ENCODE data around the gene CFAP299. TPM values are rescaled to one million over a fixed set of nuclear protein-coding genes. Genes with fewer than 3 reads are reported as not detected.

Gene CFAP299
- total and polyA plus RNA-seq, 2 donors (not counting 1 experiment from before 2014, with no cell fraction given) = not detected

- Mint-ChIP-seq H3K4me1 (no peaks in the 10 kb centered on the region), H3K27me3 (no peaks in the 10 kb centered on the region), H3K4me3 (no peak overlapping the region), H3K9me3 (ENCODE audit: insufficient read depth) (no peaks in the 10 kb centered on the region), H3K27ac (no peak overlapping the region)
- Histone ChIP-seq H4K20me1 (ENCODE audit: control insufficient read depth, insufficient read depth, low read length, poor library complexity, severe bottlenecking) (no peaks in the 10 kb centered on the region), H3K4me3 (ENCODE audit: control extremely low read depth in 1 of 5, extremely low read depth in 1 of 5, insufficient read depth in 1 of 5, low read depth in 2 of 5, low read length in 4 of 5) (no peak overlapping the region), H3K4me2 (replicated peaks; ENCODE audit: low read depth, low read length, poor library complexity, severe bottlenecking) (no peak overlapping the region), H3K27ac (ENCODE audit: low read length in 2 of 2) (no peak overlapping the region), H3K4me1 (ENCODE audit: control insufficient read depth in 2 of 2, insufficient read depth in 2 of 2, low read length in 2 of 2) (no peaks in the 10 kb centered on the region), H3K27me3 (replicated peaks in 1 of 4; ENCODE audit: control extremely low read depth in 1 of 4, control insufficient read depth in 3 of 4, insufficient read depth in 4 of 4, low read length in 3 of 4) (no peaks in the 10 kb centered on the region), H3K9ac (ENCODE audit: low read length) (no peak overlapping the region), H3K9me3 (ENCODE audit: control extremely low read depth in 1 of 3, control insufficient read depth in 2 of 3, insufficient read depth in 1 of 3, low read length in 2 of 3) (no peaks in the 10 kb centered on the region), H3K79me2 (ENCODE audit: control insufficient read depth, insufficient read depth, low read length) (no peaks in the 10 kb centered on the region), H2AFZ (ENCODE audit: insufficient read depth, low read depth, low read length, poor library complexity, severe bottlenecking) (no peak overlapping the region), H3K36me3 (replicated peaks in 1 of 2; ENCODE audit: control extremely low read depth in 1 of 2, control insufficient read depth in 1 of 2, extremely low read depth in 1 of 2, insufficient read depth in 2 of 2, low read length in 1 of 2) (no peaks in the 10 kb centered on the region)
- no peak for TF ChIP-seq EZH2 (IDR thresholded peaks at IDR 0.05; ENCODE audit: borderline replicate concordance, insufficient read depth, low read depth, low read length, poor library complexity, severe bottlenecking)
- TF ChIP-seq, protein P1, sequence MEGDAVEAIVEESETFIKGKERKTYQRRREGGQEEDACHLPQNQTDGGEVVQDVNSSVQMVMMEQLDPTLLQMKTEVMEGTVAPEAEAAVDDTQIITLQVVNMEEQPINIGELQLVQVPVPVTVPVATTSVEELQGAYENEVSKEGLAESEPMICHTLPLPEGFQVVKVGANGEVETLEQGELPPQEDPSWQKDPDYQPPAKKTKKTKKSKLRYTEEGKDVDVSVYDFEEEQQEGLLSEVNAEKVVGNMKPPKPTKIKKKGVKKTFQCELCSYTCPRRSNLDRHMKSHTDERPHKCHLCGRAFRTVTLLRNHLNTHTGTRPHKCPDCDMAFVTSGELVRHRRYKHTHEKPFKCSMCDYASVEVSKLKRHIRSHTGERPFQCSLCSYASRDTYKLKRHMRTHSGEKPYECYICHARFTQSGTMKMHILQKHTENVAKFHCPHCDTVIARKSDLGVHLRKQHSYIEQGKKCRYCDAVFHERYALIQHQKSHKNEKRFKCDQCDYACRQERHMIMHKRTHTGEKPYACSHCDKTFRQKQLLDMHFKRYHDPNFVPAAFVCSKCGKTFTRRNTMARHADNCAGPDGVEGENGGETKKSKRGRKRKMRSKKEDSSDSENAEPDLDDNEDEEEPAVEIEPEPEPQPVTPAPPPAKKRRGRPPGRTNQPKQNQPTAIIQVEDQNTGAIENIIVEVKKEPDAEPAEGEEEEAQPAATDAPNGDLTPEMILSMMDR (IDR thresholded peaks at IDR 0.05) = no peak
- DNase-seq (no peak), ATAC-seq (ENCODE audit: low read depth) (no peak)
- WGBS (ENCODE audit: insufficient coverage) = 100% methylated on average over 1 of the region's 3 CpGs
- ChIA-PET POLR2A (no interaction called here), CTCF (no interaction called here)
- intact Hi-C loops (cut with micrococcal nuclease) = no loop called here
These were observed 358.6 kb downstream of the CFAP299 start for GRCh38 chr4:80694171-80694570.

DNA sequence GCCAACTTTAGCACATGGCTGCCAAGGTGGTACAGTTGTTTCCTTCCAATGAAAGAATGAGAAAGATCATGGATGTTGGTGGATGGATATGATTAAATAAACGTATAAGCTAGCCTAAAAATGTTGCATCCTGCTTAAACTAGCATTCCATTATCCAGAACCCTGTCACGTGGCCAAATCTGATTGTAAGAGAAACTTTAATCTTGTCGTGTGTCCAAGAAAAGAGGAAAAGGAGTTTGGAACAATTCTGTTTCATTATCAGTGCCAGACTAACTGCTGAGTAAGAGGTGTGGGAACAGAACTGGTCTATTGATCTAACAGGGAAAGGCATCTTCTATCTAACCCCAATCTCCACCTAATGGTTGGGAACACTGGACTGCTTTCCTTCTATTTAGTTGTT lies 369.8 kb downstream of the CFAP299 start:
- Histone ChIP-seq H3K27me3 (replicated peaks in 1 of 4; ENCODE audit: control extremely low read depth in 1 of 4, control insufficient read depth in 3 of 4, insufficient read depth in 4 of 4, low read length in 3 of 4) (no peaks in the 10 kb centered on the region), H3K9me3 (ENCODE audit: control extremely low read depth in 1 of 3, control insufficient read depth in 2 of 3, insufficient read depth in 1 of 3, low read length in 2 of 3) (no peaks in the 10 kb centered on the region), H4K20me1 (ENCODE audit: control insufficient read depth, insufficient read depth, low read length, poor library complexity, severe bottlenecking) (no peaks in the 10 kb centered on the region), H3K79me2 (ENCODE audit: control insufficient read depth, insufficient read depth, low read length) (no peaks in the 10 kb centered on the region), H2AFZ (ENCODE audit: insufficient read depth, low read depth, low read length, poor library complexity, severe bottlenecking) (no peak overlapping the region), H3K9ac (ENCODE audit: low read length) (no peak overlapping the region), H3K4me1 (ENCODE audit: control insufficient read depth in 2 of 2, insufficient read depth in 2 of 2, low read length in 2 of 2) (no peaks in the 10 kb centered on the region), H3K36me3 (replicated peaks in 1 of 2; ENCODE audit: control extremely low read depth in 1 of 2, control insufficient read depth in 1 of 2, extremely low read depth in 1 of 2, insufficient read depth in 2 of 2, low read length in 1 of 2) (no peaks in the 10 kb centered on the region), H3K4me2 (replicated peaks; ENCODE audit: low read depth, low read length, poor library complexity, severe bottlenecking) (no peak overlapping the region), H3K4me3 (ENCODE audit: control extremely low read depth in 1 of 5, extremely low read depth in 1 of 5, insufficient read depth in 1 of 5, low read depth in 2 of 5, low read length in 4 of 5) (no peak overlapping the region), H3K27ac (ENCODE audit: low read length in 2 of 2) (no peak overlapping the region)
- no peak overlapping the region for H3K27ac Mint-ChIP-seq
- TF ChIP-seq, protein P1 (IDR thresholded peaks at IDR 0.05) = no peak
- POLR2A ChIA-PET = no interaction called here
- H3K27me3 Mint-ChIP-seq = peaks cover 3% of the 10 kb centered on the region
- no peak for DNase-seq
- no peaks in the 10 kb centered on the region for H3K9me3 Mint-ChIP-seq (ENCODE audit: insufficient read depth)
- no peaks in the 10 kb centered on the region for H3K4me1 Mint-ChIP-seq
- no CpG with 5 or more reads among the region's 3 CpGs for WGBS (ENCODE audit: insufficient coverage)
- intact Hi-C loops (cut with micrococcal nuclease) = no loop called here
- no peak overlapping the region for H3K4me3 Mint-ChIP-seq
- CTCF ChIA-PET = no interaction called here
- no peak for ATAC-seq (ENCODE audit: low read depth)
